Caco-2 (cell line): Measurements from ENCODE around the gene RNGTT. TPM values are rescaled to one million over a fixed set of nuclear protein-coding genes. Genes with fewer than 3 reads are reported as not detected.

ENCODE experiments used
- BruUV-seq: library from RNA; stranded (reverse); fragments of 400-500 nt; replicated peaks from 2 replicates; lab custom pipeline; 2021; lab: Mats Ljungman, UMichigan
- CTCF ChIA-PET: fragments of 300-600 bp; sonication (Branson Sonifier 250); formaldehyde crosslinking; loops from one replicate; lab custom pipeline; 2022; ENCODE audit warnings: antibody characterized with exemption; lab: Charles Lee
- POLR2A ChIA-PET: fragments of 300-600 bp; sonication (Branson Sonifier 250); formaldehyde crosslinking; loops from one replicate; lab custom pipeline; 2022; ENCODE audit warnings: antibody characterized with exemption; lab: Charles Lee
- DNase-seq, 2 experiments: peaks; one replicate each; pipeline versions ENCODE4 v3.0.0 to v3.0.0-alpha.2; 2020 to 2022
- H3K27me3 ChIP-seq: replicated peaks from 2 replicates; pipeline ENCODE4 v1.6.0; 2011; ENCODE audit warnings: low read length; ENCODE audit not compliant: control insufficient read depth, insufficient read depth
- H3K36me3 ChIP-seq: 2 replicates; pipeline ENCODE4 v1.5.1; 2011; ENCODE audit warnings: low read length; ENCODE audit not compliant: control insufficient read depth, insufficient read depth
- H3K4me1 ChIP-seq: fragments of 250-450 bp; sonication (Bioruptor Pico); 2 replicates; pipeline ENCODE4 v1.5.1; 2020; ENCODE audit warnings: mild to moderate bottlenecking
- H3K4me3 ChIP-seq: 2 replicates; pipeline ENCODE4 v1.5.1; 2011; ENCODE audit warnings: low read depth, mild to moderate bottlenecking, control low read depth, low read length
- H3K9me3 ChIP-seq: fragments of 250-450 bp; sonication (Bioruptor Pico); 2 replicates; pipeline ENCODE4 v1.5.1; 2020; ENCODE audit warnings: mild to moderate bottlenecking, moderate library complexity
- H3K27ac Mint-ChIP-seq: one replicate; pipeline ENCODE4 v1.8.0; 2022; ENCODE audit warnings: mixed read lengths; ENCODE audit not compliant: unreplicated experiment
- H3K27me3 Mint-ChIP-seq: one replicate; pipeline ENCODE4 v1.8.0; 2022; ENCODE audit warnings: mixed read lengths; ENCODE audit not compliant: insufficient read depth, unreplicated experiment
- H3K36me3 Mint-ChIP-seq: one replicate; pipeline ENCODE4 v1.8.0; 2022; ENCODE audit warnings: mild to moderate bottlenecking, mixed read lengths; ENCODE audit not compliant: insufficient read depth, unreplicated experiment
- H3K4me1 Mint-ChIP-seq: one replicate; pipeline ENCODE4 v1.8.0; 2022; ENCODE audit warnings: low read depth, mixed read lengths; ENCODE audit not compliant: unreplicated experiment
- H3K4me3 Mint-ChIP-seq: one replicate; pipeline ENCODE4 v1.8.0; 2022; ENCODE audit warnings: mild to moderate bottlenecking, moderate library complexity, mixed read lengths; ENCODE audit not compliant: unreplicated experiment
- H3K9me3 Mint-ChIP-seq: one replicate; pipeline ENCODE4 v1.8.0; 2022; ENCODE audit warnings: mixed read lengths; ENCODE audit not compliant: unreplicated experiment
- intact Hi-C: fragments of 100-400 bp; cut with micrococcal nuclease; formaldehyde crosslinking; loops from one replicate; pipeline ENCODE4 v1.10.0; 2022; ENCODE audit not compliant: unreplicated experiment
- total RNA-seq: library from RNA; stranded (reverse); gene quantifications from 2 replicates; pipeline ENCODE4 v1.2.3, GENCODE V29; 2022
- TF ChIP-seq, protein P1 (sequence below), 2 experiments: fragments of 200-600 bp in 1 of 2; IDR thresholded peaks; 1 replicate in 1 of 2; 2 replicates in 1 of 2; pipeline versions ENCODE4 v1.5.1 to v1.8.0; 2011 to 2022; ENCODE audit warnings: antibody characterized with exemption in 1 of 2, control low read depth in 1 of 2, inconsistent platforms in 1 of 2, low read depth in 1 of 2, low read length in 1 of 2, mild to moderate bottlenecking in 1 of 2, moderate library complexity in 1 of 2; ENCODE audit not compliant: insufficient read depth in 1 of 2, severe bottlenecking in 1 of 2, unreplicated experiment in 1 of 2

RNGTT gene
- total RNA-seq, 1 experiment from 2014 or later: 17.7 TPM

DNA sequence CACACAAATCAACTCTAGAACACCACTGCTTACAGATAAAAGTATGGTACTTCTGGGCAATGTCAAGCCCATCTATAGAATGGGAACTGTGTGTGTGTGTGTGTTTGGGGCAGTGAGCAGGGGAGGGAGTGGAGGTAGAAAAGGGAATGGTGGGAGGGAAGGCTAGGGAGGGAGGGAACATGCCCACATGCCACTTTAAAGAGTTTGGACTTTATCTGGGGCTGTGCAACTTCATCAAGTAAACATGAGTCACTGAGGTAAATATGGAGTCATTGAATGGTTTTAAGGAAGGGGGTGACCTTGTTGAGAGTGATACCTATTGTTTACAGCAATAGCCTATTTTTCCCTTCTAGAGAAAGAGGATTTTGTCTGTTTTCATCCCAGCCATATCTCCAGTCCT is 22.5 kb upstream of the RNGTT start:
- H3K4me1 ChIP-seq: no peaks in the 10 kb centered on the region
- H3K9me3 Mint-ChIP-seq: no peaks in the 10 kb centered on the region
- TF ChIP-seq, protein P1, sequence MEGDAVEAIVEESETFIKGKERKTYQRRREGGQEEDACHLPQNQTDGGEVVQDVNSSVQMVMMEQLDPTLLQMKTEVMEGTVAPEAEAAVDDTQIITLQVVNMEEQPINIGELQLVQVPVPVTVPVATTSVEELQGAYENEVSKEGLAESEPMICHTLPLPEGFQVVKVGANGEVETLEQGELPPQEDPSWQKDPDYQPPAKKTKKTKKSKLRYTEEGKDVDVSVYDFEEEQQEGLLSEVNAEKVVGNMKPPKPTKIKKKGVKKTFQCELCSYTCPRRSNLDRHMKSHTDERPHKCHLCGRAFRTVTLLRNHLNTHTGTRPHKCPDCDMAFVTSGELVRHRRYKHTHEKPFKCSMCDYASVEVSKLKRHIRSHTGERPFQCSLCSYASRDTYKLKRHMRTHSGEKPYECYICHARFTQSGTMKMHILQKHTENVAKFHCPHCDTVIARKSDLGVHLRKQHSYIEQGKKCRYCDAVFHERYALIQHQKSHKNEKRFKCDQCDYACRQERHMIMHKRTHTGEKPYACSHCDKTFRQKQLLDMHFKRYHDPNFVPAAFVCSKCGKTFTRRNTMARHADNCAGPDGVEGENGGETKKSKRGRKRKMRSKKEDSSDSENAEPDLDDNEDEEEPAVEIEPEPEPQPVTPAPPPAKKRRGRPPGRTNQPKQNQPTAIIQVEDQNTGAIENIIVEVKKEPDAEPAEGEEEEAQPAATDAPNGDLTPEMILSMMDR (IDR thresholded peaks at IDR 0.05; ENCODE audit: insufficient read depth in 1 of 2, low read depth in 1 of 2, low read length in 1 of 2, severe bottlenecking in 1 of 2, unreplicated experiment in 1 of 2): no peak
- ChIA-PET CTCF (no interaction called here), POLR2A (no interaction called here)
- intact Hi-C loops: no loop called here
- H3K4me3 Mint-ChIP-seq: no peak overlapping the region
- no peak overlapping the region for H3K4me3 ChIP-seq
- peaks cover 3% of the 10 kb centered on the region for H3K27me3 Mint-ChIP-seq
- no TSS peak for BruUV-seq
- H3K4me1 Mint-ChIP-seq: no peaks in the 10 kb centered on the region
- H3K36me3 ChIP-seq: no peaks in the 10 kb centered on the region
- no peak for DNase-seq
- H3K36me3 Mint-ChIP-seq: no peaks in the 10 kb centered on the region
- no peaks in the 10 kb centered on the region for H3K9me3 ChIP-seq
- no peak overlapping the region for H3K27ac Mint-ChIP-seq
- no peaks in the 10 kb centered on the region for H3K27me3 ChIP-seq

DNA sequence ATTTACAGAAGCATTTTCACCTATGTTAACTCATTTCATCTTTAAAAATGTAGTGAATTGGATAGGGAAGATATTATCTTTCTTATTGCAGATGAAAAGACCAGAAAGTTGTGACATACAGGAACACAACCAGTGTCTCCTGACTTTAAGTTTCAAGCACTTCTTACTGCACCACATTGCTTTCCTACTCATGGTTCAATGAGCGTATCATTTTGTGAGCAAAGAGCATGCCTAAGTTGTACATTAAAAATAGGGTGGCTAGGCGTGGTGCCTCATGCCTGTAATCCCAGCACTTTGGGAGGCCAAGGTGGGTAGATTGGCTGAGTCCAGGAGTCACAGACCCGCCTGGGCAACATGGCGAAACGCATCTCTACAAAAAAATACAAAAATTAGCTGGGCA is 21.2 kb upstream of the RNGTT start:
- Histone ChIP-seq H3K36me3 (no peaks in the 10 kb centered on the region), H3K4me3 (no peak overlapping the region), H3K27me3 (no peaks in the 10 kb centered on the region), H3K9me3 (no peaks in the 10 kb centered on the region), H3K4me1 (no peaks in the 10 kb centered on the region)
- H3K36me3 Mint-ChIP-seq: no peaks in the 10 kb centered on the region
- no peak for DNase-seq
- H3K27ac Mint-ChIP-seq: no peak overlapping the region
- intact Hi-C loops: no loop called here
- ChIA-PET POLR2A (no interaction called here), CTCF (interaction anchor here (2.7 kb wide), 1 partner anchor 95 kb away, joined by 29 read pairs; the partner anchor contains the start of gene PNRC1)
- TF ChIP-seq, protein P1 (IDR thresholded peaks at IDR 0.05; ENCODE audit: insufficient read depth in 1 of 2, low read depth in 1 of 2, low read length in 1 of 2, severe bottlenecking in 1 of 2, unreplicated experiment in 1 of 2): no peak
- no peak overlapping the region for H3K4me3 Mint-ChIP-seq
- no peaks in the 10 kb centered on the region for H3K4me1 Mint-ChIP-seq
- no peaks in the 10 kb centered on the region for H3K9me3 Mint-ChIP-seq
- no TSS peak for BruUV-seq
- peaks cover 3% of the 10 kb centered on the region for H3K27me3 Mint-ChIP-seq

DNA sequence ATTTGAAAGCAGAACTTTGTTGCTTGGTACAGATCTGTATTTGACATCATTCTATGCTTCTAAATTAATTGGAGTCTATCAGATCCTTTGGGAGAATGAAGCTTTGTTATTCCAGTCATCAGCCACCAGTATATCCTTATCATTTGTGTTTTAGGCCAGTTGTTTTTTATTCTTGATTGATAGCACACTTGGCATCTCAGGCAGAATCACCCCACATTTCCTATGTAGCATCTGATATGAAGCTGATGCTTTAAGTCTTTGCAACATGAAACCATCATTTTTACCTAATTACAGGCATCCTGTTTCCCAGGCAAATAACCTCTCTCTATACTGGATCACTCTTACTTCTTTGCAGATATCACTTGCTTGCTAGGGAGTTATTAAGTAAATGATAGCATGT is 20.7 kb upstream of the RNGTT start:
- Mint-ChIP-seq H3K27me3 (peaks cover 3% of the 10 kb centered on the region), H3K9me3 (no peaks in the 10 kb centered on the region), H3K36me3 (no peaks in the 10 kb centered on the region), H3K4me1 (no peaks in the 10 kb centered on the region), H3K27ac (no peak overlapping the region), H3K4me3 (no peak overlapping the region)
- H3K9me3 ChIP-seq: no peaks in the 10 kb centered on the region
- no peaks in the 10 kb centered on the region for H3K27me3 ChIP-seq
- H3K36me3 ChIP-seq: no peaks in the 10 kb centered on the region
- no TSS peak for BruUV-seq
- CTCF ChIA-PET: interaction anchor here (0.6 to 2.7 kb wide), 4 partner anchors 96 to 259 kb away, joined by 3 to 29 read pairs (median 12); partner anchors contain the start of gene PNRC1
- POLR2A ChIA-PET: no interaction called here
- TF ChIP-seq, protein P1 (IDR thresholded peaks at IDR 0.05; ENCODE audit: insufficient read depth in 1 of 2, low read depth in 1 of 2, low read length in 1 of 2, severe bottlenecking in 1 of 2, unreplicated experiment in 1 of 2): no peak
- H3K4me3 ChIP-seq: no peak overlapping the region
- intact Hi-C loops: no loop called here
- no peaks in the 10 kb centered on the region for H3K4me1 ChIP-seq
- no peak for DNase-seq
